HG03520 (cell line): ENCODE measurements around the gene KCNG2.

ENCODE experiments used
- ATAC-seq: cut with Tn5 transposase; IDR thresholded peaks from one replicate; pipeline ENCODE4 v1.9.1; 2021; ENCODE audit warnings: mild to moderate bottlenecking, moderate library complexity; ENCODE audit not compliant: unreplicated experiment

The KCNG2 gene

DNA sequence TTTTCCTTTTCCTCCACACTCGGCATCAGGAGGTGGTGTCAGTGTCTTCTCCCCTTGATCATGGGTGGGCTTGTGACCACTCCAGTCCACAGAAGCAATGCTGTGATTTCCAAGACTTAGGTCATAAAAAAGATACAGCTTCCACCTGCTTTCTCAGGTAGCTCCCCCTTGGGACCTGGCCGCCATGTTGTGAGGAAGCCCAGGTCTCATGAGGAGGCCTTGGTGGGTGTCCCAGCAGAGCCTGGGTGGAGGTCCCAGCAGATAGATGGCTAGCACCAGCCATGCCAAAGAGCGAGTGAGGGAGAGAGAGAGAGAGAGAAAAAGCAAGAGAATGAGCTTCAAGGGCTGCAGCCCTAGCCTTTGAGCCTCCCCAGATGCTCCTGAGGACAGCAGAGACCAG, 137.8 kb downstream of the KCNG2 start:
- no peak for ATAC-seq

DNA sequence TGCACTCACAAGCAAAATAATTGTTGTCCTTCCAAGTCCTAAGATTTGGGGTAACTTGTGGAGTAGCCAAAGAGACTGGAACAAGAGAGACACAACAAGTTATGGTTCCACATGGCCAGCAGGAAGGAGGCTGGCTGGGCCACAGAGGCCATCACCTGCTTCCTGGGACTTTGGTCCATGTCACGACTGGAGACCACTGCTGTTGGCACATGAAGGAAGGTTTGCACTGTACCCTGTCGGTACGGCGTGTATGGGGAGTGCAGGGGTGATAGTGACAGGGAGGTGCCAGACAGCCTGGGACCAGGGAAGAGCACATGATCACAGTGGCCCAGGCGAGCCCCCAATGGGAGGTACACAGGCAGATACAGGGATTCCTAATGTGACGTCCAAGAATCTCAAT, 138.2 kb downstream of the KCNG2 start:
- no peak for ATAC-seq

DNA sequence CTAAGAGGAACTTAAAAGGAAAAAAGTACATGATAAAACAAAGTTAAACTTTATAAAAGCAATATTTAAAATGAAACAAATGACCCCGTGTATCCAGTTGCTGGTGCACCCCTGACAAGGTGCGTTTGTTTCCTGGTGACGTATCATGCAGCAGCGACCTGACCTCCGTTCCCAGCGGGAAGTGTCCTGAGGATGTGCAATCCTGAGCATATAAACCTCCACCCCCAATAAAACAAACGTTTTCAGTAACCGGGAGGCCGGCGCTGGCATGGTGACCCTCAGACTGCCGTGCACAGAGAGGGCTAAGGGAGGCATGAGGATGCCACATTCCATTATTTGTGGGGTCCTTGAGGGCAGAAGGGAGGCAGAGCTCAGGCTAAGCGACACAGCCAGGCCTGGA, 138.9 kb downstream of the KCNG2 start:
- ATAC-seq = no peak

DNA sequence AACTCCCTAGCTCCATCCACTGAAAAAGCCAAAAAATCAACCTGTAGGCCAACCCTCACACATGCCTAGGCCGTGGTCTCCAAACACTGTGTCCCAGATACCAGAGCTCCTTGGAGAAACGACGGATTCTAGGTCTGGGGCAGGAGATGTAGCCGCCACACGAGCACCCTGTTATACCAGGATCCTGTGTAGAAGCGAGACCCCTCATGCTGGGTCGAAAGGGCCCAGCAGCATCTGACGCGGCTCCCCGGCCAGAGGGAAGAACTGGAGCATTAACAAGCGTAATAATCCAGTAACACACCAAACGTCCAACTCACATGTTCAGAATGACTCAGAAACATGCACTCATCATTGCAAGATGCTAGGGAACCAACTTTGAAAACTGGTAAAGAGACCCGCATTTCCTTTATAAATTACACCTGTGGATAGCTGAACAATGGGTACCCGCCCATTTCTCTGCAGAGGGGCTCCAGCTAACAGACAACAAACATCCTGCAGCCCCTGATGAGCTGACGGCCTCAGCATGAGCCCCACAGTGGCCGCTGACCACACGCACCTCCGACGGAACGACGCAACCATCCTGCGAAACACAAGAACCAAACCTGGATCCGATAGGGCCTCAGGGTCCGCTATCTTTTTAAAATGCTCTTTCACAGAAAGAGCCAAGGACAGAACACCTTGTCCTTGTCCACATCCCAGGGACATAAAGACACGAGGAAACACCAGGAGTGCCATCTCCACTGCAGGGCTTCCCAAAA, 139.5 kb downstream of the KCNG2 start:
- no peak for ATAC-seq

DNA sequence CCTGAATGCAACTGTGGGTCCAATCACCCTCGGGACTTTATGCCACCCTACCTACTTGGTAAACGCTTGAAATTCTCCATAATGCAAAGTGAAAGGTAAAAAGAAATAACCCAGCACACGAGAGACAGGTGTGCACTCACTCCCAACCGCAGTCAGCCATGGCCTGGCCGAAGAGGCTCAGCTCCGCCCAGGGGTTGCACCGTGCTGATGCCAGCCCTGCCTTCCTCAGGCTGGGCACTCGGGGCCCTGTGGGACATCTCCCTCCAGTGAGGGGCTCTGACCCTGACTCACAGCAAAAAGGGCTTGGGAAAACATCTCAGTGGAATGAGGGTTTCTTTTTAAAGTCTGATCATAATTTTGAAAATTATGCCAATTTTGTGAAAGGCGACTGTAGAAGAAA, 140.5 kb downstream of the KCNG2 start:
- ATAC-seq = no peak

DNA sequence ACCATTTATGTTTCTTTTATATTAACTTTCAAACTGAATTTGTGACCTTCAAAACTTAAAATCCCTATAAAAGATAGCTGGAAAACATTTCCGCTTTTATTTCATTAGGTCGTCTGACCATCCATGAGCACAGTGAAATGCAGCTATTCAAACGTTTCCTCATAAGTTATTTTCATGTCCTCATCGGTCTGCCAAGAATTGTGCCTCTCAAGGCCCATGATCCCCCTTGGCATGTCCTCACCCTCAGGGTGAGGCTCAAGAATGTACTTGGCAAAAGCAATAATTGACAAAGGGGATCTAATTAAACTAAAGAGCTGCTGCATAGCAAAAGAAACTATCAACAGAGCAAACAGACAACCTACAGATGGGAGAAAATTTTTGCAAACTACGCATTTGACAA, 141.4 kb downstream of the KCNG2 start:
- ATAC-seq = no peak

DNA sequence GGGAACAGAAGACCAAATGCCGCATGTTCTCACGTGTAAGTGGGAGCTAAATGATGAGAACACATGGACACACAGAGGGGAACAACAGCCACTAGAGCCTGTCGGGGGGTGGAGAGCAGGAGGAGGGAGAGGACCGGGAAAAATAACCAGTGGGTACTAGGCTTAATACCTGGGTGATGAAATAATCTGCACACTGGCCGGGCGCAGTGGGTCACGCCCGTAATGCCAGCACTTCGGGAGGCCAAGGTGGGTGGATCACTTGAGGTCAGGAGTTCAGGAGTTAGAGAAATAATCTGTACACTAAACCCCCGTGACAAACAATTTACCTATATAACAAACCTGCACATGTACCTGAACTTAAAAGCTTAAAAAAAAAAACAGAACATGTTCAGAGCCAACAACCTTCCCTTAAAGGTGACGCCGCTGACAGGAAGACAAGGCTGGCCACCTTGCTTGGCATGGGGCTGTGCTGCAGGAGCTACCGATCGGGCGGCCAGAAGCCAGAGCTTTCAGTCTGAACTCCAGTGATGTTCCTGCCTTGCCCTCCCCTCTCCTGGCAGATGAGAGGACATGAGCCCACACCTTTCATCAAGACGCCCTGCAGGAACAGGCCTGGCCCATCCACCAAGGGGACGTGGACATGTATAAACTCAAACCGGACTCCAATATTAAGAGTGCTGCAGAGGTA, 142.5 kb downstream of the KCNG2 start:
- ATAC-seq = no peak

DNA sequence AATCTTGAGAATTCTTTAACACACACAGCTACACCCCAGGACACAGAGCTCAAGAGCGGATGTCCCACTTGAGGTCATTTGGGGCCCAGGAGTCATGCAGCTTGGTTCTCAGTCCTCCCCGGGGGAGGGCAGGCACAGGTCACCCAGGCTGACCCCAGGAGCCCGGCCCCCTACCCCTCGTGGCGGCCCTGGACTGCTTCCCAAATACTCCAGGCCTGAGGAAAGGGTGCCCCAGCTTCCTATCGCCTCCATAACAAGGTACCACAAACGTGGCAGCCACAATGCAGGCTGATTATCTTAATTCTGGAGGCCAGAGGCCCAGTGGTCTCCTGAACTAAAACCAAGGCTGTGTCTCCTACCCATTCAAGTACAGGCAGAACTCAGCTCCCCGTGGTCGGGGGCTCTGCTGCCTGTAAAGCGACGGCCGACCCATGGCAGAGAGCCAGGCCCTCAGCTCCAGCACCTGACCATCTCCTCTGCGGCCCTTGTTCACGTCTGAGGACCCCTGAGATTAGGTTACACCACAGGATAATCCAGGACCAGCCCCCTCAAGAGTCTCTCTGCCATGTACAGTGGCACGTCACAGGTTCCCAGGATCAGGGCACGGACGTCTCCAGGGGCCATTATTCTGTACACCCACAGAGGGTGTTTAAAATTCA, 143.2 kb downstream of the KCNG2 start:
- no peak for ATAC-seq

DNA sequence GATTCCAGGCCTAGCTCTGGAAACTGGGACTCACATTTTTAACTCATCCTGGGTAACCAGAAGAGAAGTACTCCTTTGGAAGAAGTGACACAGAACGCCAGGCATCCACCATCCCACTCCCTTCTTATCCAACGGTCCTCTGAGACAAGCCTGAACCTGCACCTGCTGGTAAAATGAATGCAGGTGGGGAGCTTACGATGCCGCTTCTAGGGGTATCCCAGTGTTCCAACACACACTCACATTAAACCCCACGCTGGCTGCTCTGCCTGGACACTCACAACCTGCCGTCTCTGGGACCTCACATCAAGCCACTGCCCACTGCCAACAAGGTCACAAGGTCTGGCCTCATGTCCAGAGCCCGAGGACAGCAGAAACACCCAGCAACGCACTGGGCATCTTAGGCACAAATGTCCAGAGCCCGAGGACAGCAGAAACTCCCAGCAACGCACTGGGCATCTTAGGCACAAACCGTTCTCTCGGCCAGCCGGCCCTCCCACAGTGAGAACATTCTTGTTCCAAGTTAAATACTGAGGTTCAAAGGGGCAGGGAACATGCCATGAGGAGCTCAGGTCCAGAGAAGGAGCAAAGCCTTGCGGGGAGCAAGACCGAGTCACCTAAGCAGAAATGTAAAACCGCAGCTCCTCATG, 143.9 kb downstream of the KCNG2 start:
- no peak for ATAC-seq

DNA sequence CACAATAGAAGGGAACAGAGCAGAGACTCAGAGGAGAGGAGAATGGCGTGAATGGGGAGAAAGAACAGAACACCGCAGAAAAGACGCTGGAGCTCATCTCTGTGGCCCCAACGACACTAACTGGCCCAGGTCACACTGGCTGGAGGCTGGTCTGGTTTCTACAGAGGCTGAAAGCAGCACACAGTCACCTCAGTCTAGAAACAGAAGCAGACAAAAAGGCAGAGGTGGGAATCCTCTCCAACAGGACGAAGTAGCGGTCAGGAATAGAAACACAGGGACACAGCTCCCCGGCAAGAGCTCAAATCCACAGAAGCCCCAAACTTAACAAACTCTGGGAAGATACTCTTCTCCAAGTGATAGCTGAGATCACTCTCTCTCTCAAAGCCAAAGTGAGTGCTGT, 144.5 kb downstream of the KCNG2 start:
- no peak for ATAC-seq

DNA sequence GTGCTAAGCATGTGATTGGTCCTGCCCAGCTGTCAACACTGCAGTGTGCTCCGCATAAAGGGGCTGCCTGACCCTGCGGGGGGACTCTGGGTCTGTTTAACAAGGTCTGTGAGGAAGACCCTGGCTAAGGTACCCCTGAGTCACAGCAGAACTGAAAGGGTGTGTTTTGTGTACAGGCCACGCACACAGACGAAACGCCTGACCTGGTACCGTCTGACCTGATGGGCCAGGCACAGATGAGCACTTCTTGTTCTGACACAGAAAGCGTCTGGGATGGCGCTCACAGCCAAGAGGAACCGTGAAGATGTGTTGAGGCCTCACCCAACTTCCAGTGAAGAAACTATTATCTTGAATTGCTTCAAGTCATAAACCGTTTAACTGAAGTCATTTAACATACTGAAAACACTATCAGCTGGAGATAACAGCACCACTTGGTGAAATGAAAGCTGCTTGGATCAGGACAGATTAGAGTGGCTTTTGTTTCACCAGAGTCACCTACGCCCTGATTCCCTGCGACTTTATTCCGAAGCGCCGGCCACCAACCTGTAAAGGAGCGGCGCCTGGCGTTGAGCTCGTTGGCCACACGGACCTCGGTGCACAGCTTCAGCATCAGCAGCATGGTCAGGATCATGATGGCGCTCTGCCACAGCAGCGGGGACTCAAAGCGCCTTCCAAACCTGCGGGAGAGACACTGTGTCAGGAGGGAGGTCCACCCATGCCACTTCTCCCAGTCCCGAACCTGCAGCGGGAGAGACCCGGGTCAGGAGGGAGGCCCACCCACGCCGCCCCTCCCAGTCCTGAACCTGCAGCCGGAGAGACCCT, 145.3 kb downstream of the KCNG2 start:
- no peak for ATAC-seq

DNA sequence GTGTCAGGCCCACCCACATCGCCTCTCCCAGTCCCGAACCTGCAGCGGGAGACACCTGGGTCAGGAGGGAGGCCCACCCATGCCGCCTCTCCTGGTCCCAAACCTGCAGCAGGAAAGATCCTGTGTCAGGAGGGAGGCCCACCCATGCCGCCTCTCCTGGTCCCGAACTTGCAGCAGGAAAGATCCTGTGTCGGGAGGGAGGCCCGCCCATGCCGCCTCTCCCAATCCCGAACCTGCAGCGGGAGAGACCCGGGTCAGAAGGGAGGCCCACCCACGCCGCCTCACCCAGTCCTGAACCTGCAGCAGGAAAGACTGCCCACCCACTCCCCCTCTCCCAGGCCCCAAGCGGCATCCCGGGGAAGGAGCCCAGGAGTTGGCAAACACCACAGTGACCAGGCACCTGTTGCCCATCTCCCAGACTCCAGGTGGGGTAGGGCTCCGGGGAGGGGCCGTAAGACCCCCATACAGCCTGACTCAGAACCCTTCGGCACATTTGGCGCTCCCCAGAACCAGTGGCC, 145.9 kb downstream of the KCNG2 start:
- no peak for ATAC-seq

DNA sequence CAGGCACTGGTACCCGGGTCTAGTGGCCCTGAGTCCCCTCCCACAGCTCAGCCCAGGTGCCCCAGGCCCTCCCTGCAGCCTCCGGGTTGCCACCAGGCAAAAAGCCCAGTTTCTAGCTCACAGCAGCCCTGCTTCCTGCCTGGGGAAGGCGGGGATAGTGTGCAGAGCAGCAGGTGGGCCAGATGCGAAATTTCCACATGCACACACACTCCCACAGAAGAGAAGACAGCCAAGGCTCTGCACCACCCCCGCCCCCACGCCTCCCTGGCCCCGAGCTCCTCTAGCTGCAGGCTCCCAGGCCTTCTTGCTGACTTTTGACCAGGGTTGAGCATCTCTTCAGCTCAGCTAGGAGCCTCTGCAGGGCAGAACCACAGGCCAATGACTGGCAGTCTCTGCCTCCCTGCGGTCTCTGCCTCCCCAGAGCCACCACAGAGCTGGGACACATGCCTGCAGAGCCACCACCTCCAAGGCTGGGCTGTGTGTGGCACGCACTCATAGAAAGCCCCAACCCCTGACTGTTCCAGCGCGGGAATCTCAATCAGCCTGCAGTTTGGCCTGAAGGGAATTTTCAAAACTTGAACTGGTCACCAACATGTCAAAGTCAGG, 146.5 kb downstream of the KCNG2 start:
- no peak for ATAC-seq

DNA sequence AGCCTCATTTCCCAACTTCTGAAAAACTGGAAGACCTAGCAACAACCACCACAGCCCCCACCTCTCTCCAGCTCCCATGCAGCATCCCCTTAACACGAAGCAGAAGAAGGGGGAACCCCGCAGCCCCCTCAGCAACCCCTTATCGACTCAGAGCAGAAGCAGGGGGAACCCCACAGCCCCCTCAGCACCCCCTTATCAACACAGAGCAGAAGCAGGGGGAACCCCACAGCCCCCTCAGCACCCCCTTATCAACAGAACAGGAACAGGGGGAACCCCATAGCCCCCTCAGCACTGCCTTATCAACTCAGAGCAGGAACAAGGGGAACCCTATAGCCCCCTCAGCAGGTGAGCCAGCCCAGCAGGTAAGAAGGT, 147.0 kb downstream of the KCNG2 start:
- no peak for ATAC-seq

DNA sequence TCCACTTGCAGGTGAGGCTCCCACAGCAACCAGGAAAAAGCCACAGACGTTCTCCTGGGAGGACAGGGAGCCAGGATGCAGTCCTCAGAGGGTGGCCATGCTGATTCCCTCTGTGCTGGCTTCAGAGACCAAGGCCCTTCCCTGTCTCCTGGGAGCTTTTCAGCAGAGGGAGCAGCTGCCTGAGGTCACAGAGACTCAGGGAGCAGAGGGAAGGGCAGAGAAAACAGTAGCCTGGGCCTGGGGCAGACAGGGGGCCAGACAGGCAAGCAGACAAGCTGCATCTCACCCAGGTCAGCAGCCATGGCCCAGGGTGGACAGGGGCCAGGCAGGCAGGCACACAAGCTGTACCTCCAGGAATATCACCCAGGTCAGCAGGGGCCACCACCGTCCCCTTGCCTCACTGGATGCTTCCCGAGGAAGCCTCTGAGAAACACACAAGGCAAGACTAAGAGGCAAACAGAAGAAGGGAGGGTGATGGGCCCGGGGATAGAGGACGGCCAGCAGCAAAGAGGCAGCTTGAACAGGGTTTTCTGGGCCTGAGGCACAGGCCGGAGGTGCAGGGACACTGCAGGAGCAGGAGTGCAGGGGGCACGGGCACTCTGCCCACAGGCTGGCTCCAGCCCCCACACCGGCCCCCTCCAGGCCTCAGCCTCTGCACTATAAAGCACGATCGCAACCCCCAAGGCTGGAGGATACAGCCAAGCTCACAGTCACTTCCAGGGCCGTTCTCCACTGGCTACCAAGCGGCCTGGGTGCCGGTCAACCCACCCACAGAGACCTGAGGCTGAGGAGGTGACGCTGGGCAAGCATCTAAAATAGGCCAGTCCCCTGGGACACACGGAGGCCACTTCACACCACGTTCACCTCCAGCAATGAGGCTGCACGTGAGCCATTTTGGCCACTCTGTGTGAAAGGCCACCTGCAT, 147.6 kb downstream of the KCNG2 start:
- ATAC-seq = no peak

DNA sequence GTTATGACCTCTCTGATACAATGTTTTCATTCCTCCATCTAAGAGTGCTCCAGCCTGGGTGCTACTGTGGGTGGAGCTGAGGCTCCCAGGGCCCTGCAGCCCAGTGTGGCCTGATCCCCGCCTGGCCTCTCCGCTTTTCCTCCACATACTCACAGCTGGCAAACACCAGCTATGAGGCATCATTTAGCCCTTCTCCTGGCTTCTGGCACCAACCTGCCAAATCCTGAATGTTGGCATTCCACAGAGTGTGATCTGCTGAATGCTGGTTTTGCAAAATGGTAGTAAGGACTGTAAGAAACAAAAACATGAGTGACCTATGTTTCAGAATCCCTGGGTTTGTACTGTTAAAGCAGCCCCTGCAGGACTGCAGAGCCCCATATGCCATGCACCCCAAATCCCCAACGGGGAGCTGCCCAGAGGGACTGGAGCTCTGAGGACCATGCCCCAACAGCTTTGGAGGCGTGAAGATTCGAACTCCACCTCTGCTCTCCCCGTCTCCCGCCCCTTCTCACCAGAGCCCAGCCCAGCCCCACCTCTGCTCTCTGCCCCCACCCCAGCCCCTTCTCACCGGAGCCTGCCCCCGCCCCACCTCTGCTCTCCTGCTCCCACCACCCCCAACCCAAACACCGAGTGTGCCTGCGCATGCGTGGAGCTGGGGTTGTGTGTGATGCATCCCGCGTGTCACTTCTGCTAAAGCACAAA, 149.5 kb downstream of the KCNG2 start:
- no peak for ATAC-seq

DNA sequence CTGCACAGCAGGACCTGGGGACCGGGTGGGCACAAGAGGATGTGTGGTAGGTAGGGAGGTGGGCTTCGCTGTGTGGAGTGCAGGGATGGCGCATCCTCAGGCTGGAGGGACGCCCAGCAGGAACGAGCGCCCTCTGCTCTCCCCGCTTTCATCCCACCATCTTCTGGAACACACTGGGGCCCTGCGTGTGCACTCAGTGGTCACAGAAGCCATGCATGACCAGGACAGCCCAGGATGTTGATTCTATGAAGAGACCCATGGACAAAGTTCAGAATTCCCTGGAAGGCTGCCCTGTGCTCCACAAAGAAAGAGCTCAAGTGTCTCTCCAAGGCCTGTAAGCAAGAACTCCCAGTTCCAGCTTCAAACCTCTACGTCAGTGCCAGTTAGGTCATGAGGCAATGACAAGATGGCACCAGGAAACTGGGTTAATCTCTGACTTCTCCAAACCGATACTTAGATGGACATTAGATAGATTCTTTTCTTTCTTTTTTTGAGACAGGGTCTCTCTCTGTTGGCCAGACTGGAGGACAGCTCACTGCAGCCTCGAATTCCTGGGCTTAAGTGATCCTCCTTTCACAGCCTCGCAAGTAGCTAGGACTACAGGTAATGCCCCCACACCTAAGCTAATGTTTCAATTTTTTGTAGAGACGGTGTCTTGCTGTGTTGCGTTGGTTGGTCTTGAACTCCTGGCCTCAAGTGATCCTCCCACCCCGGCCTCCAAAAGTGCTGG, 150.3 kb downstream of the KCNG2 start:
- ATAC-seq = no peak
